Measurements from ENCODE around the gene EEF2KMT.
"Not testable (repeated sequence)": the region's sequence is repeated elsewhere in the genome, so short reads cannot be mapped to it uniquely, and the experiment has no call there.

- TF ChIP-seq MAX (IDR thresholded peaks at IDR 0.05; ENCODE audit: insufficient read depth, insufficient read length); CTCF (IDR thresholded peaks at IDR 0.05; ENCODE audit: extremely low read depth in 1 of 2, insufficient read depth in 1 of 2, low read depth in 1 of 2, low read length in 2 of 2); POLR2AphosphoS5 (IDR thresholded peaks at IDR 0.05; ENCODE audit: insufficient read depth, low read depth, low read length); POLR2A (IDR thresholded peaks at IDR 0.05; ENCODE audit: low read depth, low read length); EZH2 (IDR thresholded peaks at IDR 0.05; ENCODE audit: borderline replicate concordance, low read depth, low read length, severe bottlenecking); MYC (IDR thresholded peaks at IDR 0.05; ENCODE audit: low read depth, low read length); JUN (IDR thresholded peaks at IDR 0.05; ENCODE audit: borderline replicate concordance, insufficient read depth, insufficient read length, low read depth): not testable (repeated sequence)
Measured at GRCh38 chr16:5088086-5088790, 9.4 kb downstream of the EEF2KMT start.

Measured in endothelial cell of umbilical vein (primary cell).